ENCODE measurements around the gene SORBS1. TPM values are rescaled to one million over a fixed set of nuclear protein-coding genes. Genes with fewer than 3 reads are reported as not detected.

The SORBS1 gene
- total RNA-seq, 2 experiments from 2014 or later: 0.24 to 0.47 TPM

DNA sequence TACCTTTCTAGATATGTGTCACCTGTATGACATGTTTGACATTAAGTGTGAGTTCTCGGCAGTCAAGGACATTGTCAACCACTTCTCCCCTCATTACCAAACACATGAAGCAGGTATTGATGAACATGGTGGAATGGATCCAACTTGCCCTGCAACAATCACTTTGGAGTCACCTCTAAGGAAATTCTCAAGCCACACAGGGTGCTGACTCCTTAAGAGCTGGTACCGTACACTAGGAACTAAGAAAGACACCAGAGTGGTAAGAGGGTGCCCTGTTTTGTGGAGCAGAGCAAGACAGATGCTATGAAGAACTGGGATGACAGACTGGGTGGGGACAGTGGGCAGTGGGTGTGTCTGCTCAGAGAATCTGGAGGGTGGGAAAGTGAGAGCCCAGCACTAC is 17.4 kb upstream of the SORBS1 start:
- peaks cover 39% of the 10 kb centered on the region for H3K27me3 Mint-ChIP-seq (ENCODE audit: low read depth)
- H3K27ac Mint-ChIP-seq: no peak overlapping the region
- no peaks in the 10 kb centered on the region for H3K9me3 Mint-ChIP-seq (ENCODE audit: insufficient read depth)
- no peak for DNase-seq
- no peak for ATAC-seq
- CTCF ChIA-PET: no interaction called here
- no peaks in the 10 kb centered on the region for H3K4me1 Mint-ChIP-seq (ENCODE audit: low read depth)
- H3K4me3 Mint-ChIP-seq: no peak overlapping the region
- H3K36me3 Mint-ChIP-seq (ENCODE audit: low read depth): no peaks in the 10 kb centered on the region
- POLR2A ChIA-PET: no interaction called here

- Mint-ChIP-seq H3K27me3 (ENCODE audit: low read depth) (peaks cover 36% of the 10 kb centered on the region), H3K27ac (no peak overlapping the region), H3K9me3 (ENCODE audit: insufficient read depth) (no peaks in the 10 kb centered on the region), H3K4me3 (no peak overlapping the region), H3K4me1 (ENCODE audit: low read depth) (no peaks in the 10 kb centered on the region), H3K36me3 (ENCODE audit: low read depth) (no peaks in the 10 kb centered on the region)
- ChIA-PET POLR2A (no interaction called here), CTCF (no interaction called here)
- ATAC-seq (no peak), DNase-seq (no peak)
These were observed 13.6 kb upstream of the SORBS1 start for GRCh38 chr10:95574649-95575365.

DNA sequence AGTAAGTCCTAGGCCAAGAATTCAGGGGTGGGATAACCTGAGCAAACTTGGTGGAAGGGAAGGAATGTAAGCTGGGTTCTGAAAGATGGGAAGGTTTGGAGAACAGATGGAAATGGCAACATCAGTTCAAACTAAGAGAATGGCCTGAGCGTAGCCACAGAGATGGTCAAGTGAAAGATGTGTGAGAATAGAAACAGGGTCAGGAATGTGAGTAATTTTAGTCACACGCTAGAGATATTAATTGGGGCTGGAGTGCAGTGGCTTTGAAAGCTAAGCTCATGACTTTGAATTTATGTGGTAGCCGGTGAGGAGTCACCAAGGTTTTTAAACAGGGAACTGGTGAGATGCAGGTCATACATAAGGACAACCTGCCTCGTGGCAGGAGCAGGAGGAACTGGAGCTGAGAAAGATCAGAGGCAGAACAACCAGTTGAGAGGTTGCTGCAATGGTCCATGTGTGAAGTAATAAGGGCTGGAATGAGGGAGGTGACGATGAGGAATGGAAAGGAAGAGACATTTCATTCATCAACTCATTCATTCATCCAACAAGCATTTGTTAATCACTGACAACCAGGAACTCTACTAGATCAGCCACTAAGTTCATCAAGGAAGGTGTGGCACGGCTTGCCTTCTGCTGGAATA is 12.9 kb upstream of the SORBS1 start:
- Mint-ChIP-seq H3K4me3 (no peak overlapping the region), H3K9me3 (ENCODE audit: insufficient read depth) (no peaks in the 10 kb centered on the region), H3K27ac (no peak overlapping the region), H3K27me3 (ENCODE audit: low read depth) (peaks cover 29% of the 10 kb centered on the region), H3K4me1 (ENCODE audit: low read depth) (no peaks in the 10 kb centered on the region), H3K36me3 (ENCODE audit: low read depth) (no peaks in the 10 kb centered on the region)
- ATAC-seq (no peak), DNase-seq (no peak)
- CTCF ChIA-PET: no interaction called here
- POLR2A ChIA-PET: no interaction called here

- Mint-ChIP-seq H3K4me3 (no peak overlapping the region), H3K27ac (no peak overlapping the region), H3K36me3 (ENCODE audit: low read depth) (no peaks in the 10 kb centered on the region), H3K27me3 (ENCODE audit: low read depth) (peaks cover 23% of the 10 kb centered on the region), H3K9me3 (ENCODE audit: insufficient read depth) (no peaks in the 10 kb centered on the region), H3K4me1 (ENCODE audit: low read depth) (no peaks in the 10 kb centered on the region)
- ChIA-PET CTCF (no interaction called here), POLR2A (no interaction called here)
- no peak for DNase-seq
- no peak for ATAC-seq
These were observed 12.4 kb upstream of the SORBS1 start for GRCh38 chr10:95573527-95573926.

DNA sequence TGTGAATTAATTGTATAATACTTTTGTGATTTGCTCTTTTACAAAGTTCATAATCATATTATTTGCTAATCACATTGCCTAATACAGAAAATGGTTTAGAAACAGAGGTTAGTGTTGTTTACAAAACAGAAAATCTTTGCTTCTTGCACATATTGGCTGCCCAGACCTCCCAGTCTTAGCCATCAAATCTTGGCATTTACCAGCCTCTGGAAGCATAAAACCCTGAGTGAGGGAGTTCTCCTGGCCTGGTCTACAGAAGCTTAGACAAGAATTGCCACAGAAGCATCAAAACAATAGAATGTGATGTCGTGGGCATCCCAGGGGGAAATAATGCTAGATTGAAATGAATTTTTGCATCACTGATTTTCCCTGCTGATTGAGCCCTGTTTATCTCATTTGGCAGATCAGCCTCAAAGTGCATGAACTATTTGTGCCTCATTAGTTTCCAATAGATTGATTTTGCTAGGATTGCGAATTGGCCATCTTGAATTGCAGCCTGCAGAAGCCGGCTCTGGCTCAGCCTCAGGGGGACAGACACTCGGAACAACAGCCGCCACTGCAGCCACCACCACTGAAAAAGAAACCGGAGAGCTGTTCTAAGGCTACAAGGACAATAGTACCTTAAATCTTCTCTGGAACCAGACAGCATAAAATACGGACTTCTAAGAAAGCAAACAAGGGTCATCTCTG is 11.1 kb upstream of the SORBS1 start:
- Mint-ChIP-seq H3K4me1 (ENCODE audit: low read depth) (no peaks in the 10 kb centered on the region), H3K27me3 (ENCODE audit: low read depth) (peaks cover 22% of the 10 kb centered on the region), H3K9me3 (ENCODE audit: insufficient read depth) (no peaks in the 10 kb centered on the region), H3K27ac (no peak overlapping the region), H3K4me3 (no peak overlapping the region), H3K36me3 (ENCODE audit: low read depth) (no peaks in the 10 kb centered on the region)
- ChIA-PET CTCF (no interaction called here), POLR2A (no interaction called here)
- ATAC-seq: no peak
- no peak for DNase-seq

- DNase-seq (no peak), ATAC-seq (no peak)
- no peaks in the 10 kb centered on the region for H3K9me3 Mint-ChIP-seq (ENCODE audit: insufficient read depth)
- no peaks in the 10 kb centered on the region for H3K4me1 Mint-ChIP-seq (ENCODE audit: low read depth)
- H3K4me3 Mint-ChIP-seq: no peak overlapping the region
- POLR2A ChIA-PET: no interaction called here
- H3K27me3 Mint-ChIP-seq (ENCODE audit: low read depth): peaks cover 22% of the 10 kb centered on the region
- CTCF ChIA-PET: no interaction called here
- H3K36me3 Mint-ChIP-seq (ENCODE audit: low read depth): no peaks in the 10 kb centered on the region
- no peak overlapping the region for H3K27ac Mint-ChIP-seq
These were observed 10.2 kb upstream of the SORBS1 start for GRCh38 chr10:95571390-95571789.

GRCh38 chr10:95569368-95569767 is 8.2 kb upstream of the SORBS1 start:
- DNase-seq: no peak
- no peak for ATAC-seq
- Mint-ChIP-seq H3K9me3 (ENCODE audit: insufficient read depth) (no peaks in the 10 kb centered on the region), H3K4me3 (no peak overlapping the region), H3K4me1 (ENCODE audit: low read depth) (no peaks in the 10 kb centered on the region), H3K36me3 (ENCODE audit: low read depth) (no peaks in the 10 kb centered on the region), H3K27me3 (ENCODE audit: low read depth) (peaks cover 29% of the 10 kb centered on the region), H3K27ac (no peak overlapping the region)
- CTCF ChIA-PET: no interaction called here
- POLR2A ChIA-PET: no interaction called here

DNA sequence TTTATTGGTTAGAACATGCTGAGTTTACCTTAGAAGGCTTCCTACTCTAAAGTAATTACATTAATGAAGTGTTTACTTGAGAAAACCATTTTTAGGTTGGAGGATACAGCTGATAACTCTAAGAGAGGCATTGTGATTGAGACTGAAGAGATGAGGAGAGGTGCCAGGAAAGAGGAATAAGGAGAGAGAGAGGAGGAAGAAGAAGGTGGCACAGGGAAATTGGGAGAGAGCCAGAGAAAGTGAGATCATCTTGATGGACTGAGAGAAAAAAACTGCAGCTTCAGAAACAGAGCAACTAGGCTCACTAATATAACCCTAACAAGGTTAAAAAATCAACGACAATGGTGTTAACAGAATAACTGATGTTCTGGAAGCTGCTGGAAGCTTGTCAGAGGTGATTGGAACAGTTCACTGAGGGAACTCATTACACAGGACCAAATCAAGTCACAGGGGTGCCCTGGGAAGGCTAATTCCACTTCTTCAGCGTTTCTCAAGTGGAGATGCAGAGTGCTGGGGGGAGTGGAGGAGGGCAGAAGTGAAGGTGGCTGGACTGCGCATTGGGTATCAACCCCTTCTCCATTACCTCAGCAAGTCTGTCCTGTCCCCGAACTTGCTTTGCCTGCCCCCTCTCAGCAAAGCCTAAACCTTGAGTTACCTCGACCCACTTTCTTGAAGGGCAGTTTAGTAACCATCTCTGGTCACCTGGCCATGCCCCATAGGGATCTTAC is 6.9 kb upstream of the SORBS1 start:
- H3K27ac Mint-ChIP-seq: no peak overlapping the region
- no peaks in the 10 kb centered on the region for H3K36me3 Mint-ChIP-seq (ENCODE audit: low read depth)
- DNase-seq: no peak
- H3K9me3 Mint-ChIP-seq (ENCODE audit: insufficient read depth): no peaks in the 10 kb centered on the region
- no peaks in the 10 kb centered on the region for H3K4me1 Mint-ChIP-seq (ENCODE audit: low read depth)
- ATAC-seq: no peak
- CTCF ChIA-PET: no interaction called here
- peaks cover 23% of the 10 kb centered on the region for H3K27me3 Mint-ChIP-seq (ENCODE audit: low read depth)
- H3K4me3 Mint-ChIP-seq: no peak overlapping the region
- POLR2A ChIA-PET: no interaction called here

DNA sequence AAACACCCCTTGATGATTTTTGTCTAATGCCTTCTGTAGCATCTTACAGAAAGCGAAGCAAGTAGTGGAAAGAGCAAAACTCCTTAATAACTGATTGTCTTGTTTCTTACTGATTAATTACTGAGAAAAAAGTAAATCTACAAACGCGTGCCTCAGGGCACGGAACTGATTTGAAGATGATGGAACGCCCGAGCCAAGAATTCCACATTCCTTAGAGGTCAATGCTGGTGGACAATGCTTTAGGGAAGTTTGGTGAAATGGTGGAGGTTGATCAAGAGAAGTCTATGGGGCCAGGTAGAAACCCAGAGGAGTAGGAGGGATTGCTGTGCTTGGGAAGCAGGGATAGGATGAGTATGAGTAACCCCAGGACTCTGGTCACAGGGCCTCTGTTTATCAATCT is 5.0 kb upstream of the SORBS1 start:
- POLR2A ChIA-PET: no interaction called here
- Mint-ChIP-seq H3K27me3 (ENCODE audit: low read depth) (peaks cover 24% of the 10 kb centered on the region), H3K9me3 (ENCODE audit: insufficient read depth) (no peaks in the 10 kb centered on the region), H3K27ac (no peak overlapping the region), H3K4me1 (ENCODE audit: low read depth) (peaks cover 8% of the 10 kb centered on the region), H3K4me3 (no peak overlapping the region), H3K36me3 (ENCODE audit: low read depth) (no peaks in the 10 kb centered on the region)
- no peak for ATAC-seq
- no peak for DNase-seq
- CTCF ChIA-PET: no interaction called here

DNA sequence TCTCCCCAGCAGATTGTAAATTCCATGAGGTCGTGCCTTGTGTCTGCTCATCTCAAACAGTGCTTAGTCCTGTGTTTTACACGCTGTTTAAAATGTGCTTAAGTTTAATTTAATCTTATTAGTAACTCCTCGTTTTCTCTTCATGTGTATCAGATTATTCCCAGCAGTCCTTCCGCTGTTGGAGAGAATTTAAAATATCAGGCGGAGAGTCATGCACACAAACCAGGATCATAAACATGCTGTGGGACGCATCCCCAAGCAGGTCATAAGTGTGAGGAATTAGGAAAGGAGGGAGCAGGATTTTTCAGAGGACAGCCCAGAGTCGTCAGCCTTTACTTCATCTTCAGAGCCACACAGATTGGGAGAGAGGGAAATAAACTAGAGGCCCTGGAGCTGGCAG is 4.2 kb upstream of the SORBS1 start:
- POLR2A ChIA-PET: no interaction called here
- Mint-ChIP-seq H3K36me3 (ENCODE audit: low read depth) (no peaks in the 10 kb centered on the region), H3K4me3 (no peak overlapping the region), H3K9me3 (ENCODE audit: insufficient read depth) (no peaks in the 10 kb centered on the region), H3K4me1 (ENCODE audit: low read depth) (peaks cover 12% of the 10 kb centered on the region), H3K27ac (no peak overlapping the region), H3K27me3 (ENCODE audit: low read depth) (peaks cover 22% of the 10 kb centered on the region)
- CTCF ChIA-PET: no interaction called here
- DNase-seq (no peak), ATAC-seq (no peak)

DNA sequence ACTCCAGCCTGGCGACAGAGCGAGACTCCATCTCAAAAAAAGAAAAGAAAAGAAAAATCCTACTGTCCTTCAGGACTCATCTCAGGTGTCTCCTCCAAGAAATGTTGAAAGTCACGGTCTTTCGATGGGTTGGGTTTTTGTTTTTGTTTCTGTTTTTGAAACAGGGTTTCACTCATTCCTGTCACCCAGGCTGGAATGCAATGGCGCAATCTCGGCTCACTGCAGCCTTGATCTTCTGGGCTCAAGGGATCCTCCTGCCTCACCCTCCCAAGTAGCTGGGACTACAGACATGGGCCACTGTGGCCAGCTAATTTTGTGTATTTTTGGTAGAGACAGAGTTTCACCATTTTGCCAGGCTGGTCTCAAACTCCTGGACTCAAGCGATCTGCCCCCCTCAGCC is 3.1 kb upstream of the SORBS1 start:
- CTCF ChIA-PET: no interaction called here
- no peak for ATAC-seq

GRCh38 chr10:95562341-95562965 is 1.3 kb upstream of the SORBS1 start:
- Mint-ChIP-seq H3K9me3 (ENCODE audit: insufficient read depth) (no peaks in the 10 kb centered on the region), H3K4me3 (no peak overlapping the region), H3K27me3 (ENCODE audit: low read depth) (peaks cover 32% of the 10 kb centered on the region), H3K27ac (peak overlapping the region; percentile 29), H3K36me3 (ENCODE audit: low read depth) (no peaks in the 10 kb centered on the region), H3K4me1 (ENCODE audit: low read depth) (peaks cover 18% of the 10 kb centered on the region)
- DNase-seq (no peak), ATAC-seq (no peak)
- ChIA-PET CTCF (interaction anchor here (0.7 kb wide), 1 partner anchor 131 kb away, joined by 3 read pairs; the partner anchor contains the start of gene TCTN3), POLR2A (interaction anchor here (0.5 to 0.6 kb wide), 4 partner anchors 24 to 781 kb away, joined by 3 to 5 read pairs (median 4); no protein-coding TSS in a partner anchor)

More for the DNA sequence above, 3.1 kb upstream of the SORBS1 start:
- Mint-ChIP-seq H3K4me1 (ENCODE audit: low read depth) (peaks cover 18% of the 10 kb centered on the region), H3K9me3 (ENCODE audit: insufficient read depth) (no peaks in the 10 kb centered on the region), H3K27ac (no peak overlapping the region), H3K4me3 (no peak overlapping the region), H3K27me3 (ENCODE audit: low read depth) (peaks cover 25% of the 10 kb centered on the region), H3K36me3 (ENCODE audit: low read depth) (no peaks in the 10 kb centered on the region)
- POLR2A ChIA-PET: no interaction called here
- DNase-seq: no peak
